ENCODE data around the gene MTHFD1.

The MTHFD1 gene

DNA sequence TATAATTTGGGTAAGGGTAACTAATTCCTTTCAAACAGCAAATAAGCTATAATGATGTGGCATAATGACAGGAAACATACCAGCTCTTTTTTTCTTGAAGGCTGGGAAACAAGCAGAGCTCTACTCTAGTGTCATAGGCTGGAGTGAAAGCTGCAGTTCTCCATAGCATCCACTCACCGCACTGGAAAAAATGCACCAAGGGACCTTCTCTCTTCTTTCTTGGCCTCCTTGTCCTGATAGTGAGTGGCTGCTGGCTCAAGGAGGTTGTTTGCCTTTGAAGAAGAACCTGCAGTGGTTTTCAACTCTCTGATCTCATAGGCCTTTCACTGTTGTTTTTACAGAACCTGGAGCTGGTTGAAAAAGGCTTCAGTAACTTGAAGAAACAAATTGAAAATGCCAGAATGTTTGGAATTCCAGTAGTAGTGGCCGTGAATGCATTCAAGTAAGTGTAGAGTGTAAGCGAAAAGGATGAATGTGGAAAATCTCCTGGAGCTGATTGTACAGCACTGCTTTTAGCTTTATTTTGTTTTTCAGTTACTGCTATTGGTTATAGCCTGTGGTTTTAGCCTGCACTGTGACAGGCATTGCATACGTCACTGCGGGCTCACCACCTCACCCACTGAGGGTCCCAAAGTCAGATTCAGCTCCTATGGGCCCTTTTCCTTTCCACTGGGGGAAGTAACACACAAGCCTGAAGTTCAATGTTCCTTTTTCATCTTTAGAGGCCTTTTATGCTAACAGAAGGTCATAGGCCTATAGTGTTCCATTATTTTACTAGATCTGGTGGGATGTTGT lies 59.9 kb downstream of the MTHFD1 start:
- no peak for DNase-seq (ENCODE audit: low spot score)

- no peak for DNase-seq (ENCODE audit: low spot score)
Observed at GRCh38 chr14:64450255-64450654, 62.1 kb downstream of the MTHFD1 start.

DNA sequence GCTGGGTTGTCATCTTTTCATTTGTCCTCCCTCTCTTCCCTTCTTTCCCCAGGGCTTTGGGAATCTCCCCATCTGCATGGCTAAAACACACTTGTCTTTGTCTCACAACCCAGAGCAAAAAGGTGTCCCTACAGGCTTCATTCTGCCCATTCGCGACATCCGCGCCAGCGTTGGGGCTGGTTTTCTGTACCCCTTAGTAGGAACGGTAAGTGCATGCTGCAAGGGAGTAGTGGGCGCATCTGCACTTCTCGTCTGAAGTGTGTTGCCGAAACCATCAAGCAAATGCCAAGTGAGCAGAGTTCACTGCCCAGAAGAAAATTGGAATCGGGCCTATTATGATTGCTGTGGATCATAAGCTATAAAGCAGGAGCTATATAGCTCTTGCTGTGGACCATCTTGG lies 66.5 kb downstream of the MTHFD1 start:
- no peak for DNase-seq (ENCODE audit: low spot score)

- DNase-seq (ENCODE audit: low spot score), result no peak
Observed at GRCh38 chr14:64459405-64460136, 71.4 kb downstream of the MTHFD1 start.

GRCh38 chr14:64461221-64461620 lies 73.1 kb downstream of the MTHFD1 start:
- DNase-seq (ENCODE audit: low spot score), result no peak

GRCh38 chr14:64463195-64463594 lies 75.0 kb downstream of the MTHFD1 start:
- DNase-seq (ENCODE audit: low spot score), result no peak

DNA sequence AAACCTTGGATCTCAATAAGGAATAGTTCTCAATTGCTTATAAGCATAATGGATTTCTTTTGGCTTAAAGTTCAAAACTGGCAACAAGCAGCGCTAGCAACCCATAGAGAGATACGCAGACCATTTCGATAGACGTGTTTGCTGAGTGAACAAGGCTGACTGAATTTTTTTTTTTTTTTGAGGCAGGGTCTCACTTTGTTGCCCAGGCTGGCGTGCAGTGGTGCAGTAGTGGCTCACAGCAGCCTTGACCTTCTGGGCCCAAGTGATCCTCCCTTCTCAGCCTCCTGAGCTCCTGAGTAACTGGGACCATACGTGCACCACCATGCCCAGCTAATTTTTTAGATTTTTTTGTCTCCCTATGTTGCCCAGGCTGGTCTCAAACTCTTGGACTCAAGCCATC lies 75.7 kb downstream of the MTHFD1 start:
- no peak for DNase-seq (ENCODE audit: low spot score)

DNA sequence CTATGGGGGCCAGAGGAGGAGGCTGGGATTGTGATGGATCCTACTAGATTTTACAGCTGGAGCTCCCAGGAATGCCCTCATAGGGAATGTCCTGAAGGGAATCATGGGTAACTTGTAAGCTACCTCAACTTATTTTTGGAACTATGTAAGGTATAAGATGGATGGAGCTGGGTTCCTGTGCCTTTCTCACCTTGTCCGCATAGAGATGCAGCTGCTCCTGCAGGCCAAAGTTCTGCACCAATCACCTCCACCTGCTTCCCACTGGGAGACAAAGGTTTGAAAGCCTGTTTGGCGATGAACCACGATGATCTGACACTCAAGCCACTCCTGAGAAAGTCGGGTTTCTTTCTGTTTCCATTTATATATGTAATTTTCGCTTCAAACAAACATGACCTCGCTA lies 76.5 kb downstream of the MTHFD1 start:
- no peak for DNase-seq (ENCODE audit: low spot score)

DNA sequence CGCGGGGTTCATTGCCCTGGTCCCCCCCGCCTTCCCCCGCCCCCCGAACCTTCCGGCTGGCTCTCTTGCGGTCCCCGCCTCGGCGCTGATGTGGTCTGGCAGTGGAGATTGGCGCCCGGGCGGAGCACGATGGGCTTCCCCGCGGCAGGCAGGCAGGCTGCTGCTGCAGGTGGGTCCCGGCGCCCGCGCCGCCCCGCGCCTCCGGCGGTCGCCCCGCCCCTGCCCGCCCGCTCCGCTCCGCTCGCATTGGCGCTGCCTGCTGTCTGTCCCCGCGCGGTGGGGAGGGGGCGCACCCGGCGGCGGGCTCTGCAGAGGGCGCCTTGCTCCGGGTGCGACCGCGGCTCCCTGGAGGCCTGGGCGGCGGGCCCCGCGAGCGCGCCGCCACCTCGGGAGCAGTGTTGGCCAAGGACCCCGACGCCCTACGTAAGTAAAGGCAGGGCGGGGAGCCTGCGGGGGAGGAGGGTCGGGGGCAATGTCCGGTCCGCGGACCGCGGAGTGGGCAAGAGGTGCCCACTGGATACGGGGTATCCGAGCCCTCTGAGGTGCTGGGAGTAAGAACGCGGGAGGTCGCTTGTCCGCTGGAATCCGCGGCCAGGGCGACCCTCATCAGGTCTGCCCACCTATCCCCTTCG lies 77.2 kb downstream of the MTHFD1 start, which contains the start of gene AKAP5:
Gene AKAP5 (plus strand): TSS at position 309 of the 632 bp plus-strand sequence. CDS start 2,896 bp downstream, outside the sequence.
- no peak for DNase-seq (ENCODE audit: low spot score)

GRCh38 chr14:64465831-64466554 lies 77.8 kb downstream of the MTHFD1 start:
- peak; percentile 41 for DNase-seq (ENCODE audit: low spot score)

GRCh38 chr14:64467101-64467500 lies 78.9 kb downstream of the MTHFD1 start:
- no peak for DNase-seq (ENCODE audit: low spot score)

DNA sequence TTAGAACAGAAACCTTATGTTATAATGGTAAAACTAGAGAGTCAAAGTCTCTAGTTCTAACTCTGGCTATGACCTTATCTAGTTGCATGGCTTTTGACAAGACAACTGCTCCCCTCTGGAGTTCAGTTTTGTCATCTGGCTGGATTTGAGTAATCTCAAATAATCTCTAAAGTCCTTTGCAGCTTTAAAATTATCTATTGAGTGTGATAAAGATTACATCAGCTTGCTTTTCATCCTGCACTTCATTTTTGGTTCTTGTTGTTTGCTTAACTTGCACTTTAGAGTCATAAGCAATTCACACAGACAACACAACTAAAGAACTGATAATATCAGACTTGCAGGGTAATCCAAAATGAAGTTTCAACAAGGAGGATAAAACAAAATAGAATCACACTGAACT lies 79.4 kb downstream of the MTHFD1 start:
- DNase-seq (ENCODE audit: low spot score), result no peak

DNA sequence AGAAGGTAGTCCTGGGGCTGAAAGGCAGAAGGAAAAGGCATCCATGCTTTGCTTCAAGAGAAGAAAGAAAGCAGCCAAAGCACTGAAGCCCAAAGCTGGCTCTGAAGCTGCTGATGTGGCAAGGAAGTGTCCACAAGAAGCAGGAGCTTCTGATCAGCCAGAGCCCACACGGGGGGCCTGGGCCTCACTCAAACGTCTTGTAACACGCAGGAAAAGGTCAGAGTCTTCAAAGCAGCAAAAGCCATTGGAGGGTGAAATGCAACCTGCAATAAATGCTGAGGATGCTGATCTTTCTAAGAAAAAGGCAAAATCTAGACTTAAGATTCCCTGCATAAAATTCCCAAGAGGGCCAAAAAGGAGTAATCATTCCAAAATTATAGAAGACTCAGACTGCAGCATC lies 80.3 kb downstream of the MTHFD1 start:
- DNase-seq (ENCODE audit: low spot score), result no peak

DNA sequence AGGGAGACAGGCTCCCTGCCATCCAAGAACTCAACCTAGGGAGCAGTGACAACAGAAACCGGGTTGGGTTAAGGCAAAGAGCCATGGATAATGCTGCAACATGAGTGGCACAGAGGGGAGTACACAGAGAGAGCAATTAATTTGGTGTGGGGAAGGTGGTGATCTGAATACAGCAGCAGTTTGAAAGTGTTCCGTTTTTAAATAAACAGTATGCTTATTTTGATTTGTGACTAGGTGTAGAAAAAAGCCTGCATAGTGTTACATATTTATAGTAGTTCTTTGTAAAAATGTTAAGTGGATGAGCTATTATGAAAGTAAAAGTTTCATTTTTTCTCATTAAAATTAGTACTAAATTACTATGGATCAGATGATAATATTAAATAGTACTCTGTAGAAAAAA lies 85.9 kb downstream of the MTHFD1 start:
- no peak for DNase-seq (ENCODE audit: low spot score)

- DNase-seq (ENCODE audit: low spot score), result no peak
Observed at GRCh38 chr14:64474698-64475097, 86.5 kb downstream of the MTHFD1 start.

- DNase-seq (ENCODE audit: low spot score), result no peak
Observed at GRCh38 chr14:64475585-64476273, 87.6 kb downstream of the MTHFD1 start.

GRCh38 chr14:64476438-64476837 lies 88.3 kb downstream of the MTHFD1 start:
- no peak for DNase-seq (ENCODE audit: low spot score)

DNA sequence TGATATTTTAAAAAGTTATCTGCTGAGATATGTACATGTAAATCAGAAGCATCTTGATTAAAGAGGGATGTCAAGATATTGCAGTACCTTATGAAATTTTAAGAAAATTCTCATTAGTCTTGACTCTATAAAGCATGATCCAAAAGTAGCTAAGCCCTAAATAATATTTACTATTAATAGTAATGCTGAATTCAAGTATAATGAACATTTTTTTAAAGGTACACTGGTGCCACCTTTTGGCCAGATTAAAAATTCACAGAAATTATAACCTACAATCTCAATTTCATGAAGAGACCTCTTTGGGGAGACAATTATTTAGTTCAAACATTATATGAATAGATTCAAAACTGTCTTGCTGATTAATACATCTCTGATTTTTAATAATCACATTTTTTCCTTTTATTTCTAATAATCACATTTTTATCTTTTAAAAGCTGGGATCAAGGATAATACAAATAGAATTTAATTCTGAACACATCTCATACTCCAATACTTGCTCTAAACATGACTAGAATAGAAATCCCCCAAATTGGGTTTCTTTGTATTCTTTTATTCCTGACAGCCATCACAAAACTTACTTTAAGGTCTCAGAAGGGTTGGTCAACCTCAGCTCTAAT lies 90.6 kb downstream of the MTHFD1 start:
- DNase-seq (ENCODE audit: low spot score), result peak; percentile 28

DNA sequence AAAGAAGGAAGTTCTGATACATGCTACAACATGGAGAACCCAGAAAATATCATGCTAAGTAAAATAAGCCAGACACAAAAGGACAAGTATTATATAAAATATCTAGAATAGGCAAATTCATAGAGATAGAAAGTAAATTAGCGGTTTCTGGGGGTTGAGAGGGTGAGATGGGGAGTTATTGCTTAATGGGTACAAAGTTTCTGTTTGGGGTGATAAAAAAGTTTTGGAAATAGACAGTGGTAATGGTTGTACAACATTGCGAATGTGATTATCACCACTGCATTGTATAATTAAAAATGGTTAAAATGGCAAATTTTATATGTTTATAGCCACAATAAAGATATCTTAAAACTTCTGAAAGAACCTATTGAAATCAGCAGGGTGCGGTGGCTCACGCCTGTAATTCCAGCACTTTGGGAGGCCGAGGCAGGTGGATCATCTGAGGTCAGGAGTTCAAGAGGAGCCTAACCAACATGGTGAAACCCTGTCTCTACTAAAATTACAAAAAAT lies 100.5 kb downstream of the MTHFD1 start:
- DNase-seq (ENCODE audit: low spot score), result no peak

DNA sequence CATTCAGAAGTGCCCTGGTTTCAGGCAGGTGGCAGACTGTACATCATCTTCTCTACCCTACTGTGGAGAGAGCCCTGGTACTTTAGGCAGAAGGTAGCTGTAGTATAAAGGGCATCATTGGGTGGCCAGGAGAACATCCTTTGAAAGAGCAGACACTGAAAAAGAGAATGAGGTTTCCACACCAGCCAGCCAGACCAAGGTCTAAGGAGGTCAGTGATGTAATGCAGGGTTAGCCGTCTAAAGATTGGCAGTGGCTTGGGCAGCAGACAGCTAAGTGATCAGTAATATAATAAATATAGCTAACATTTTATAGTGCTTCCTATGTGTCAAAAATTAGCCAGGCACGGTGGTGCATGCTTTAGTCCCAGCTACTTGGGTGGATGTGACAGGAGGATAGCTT lies 103.5 kb downstream of the MTHFD1 start:
- DNase-seq (ENCODE audit: low spot score), result no peak

GRCh38 chr14:64493455-64493854 lies 105.3 kb downstream of the MTHFD1 start:
- no peak for DNase-seq (ENCODE audit: low spot score)
